WERI-Rb-1 (cell line): ENCODE data around the gene HOXB2.

Experiments used
- DNase-seq: peaks from one replicate; pipeline ENCODE4 v3.0.0-alpha.2; 2020
- H3K27ac ChIP-seq: fragments of 250-450 bp; sonication (Bioruptor Pico); 2 replicates; pipeline ENCODE4 v1.5.1; 2020; ENCODE audit warnings: mild to moderate bottlenecking, moderate library complexity
- H3K27me3 ChIP-seq: fragments of 250-450 bp; sonication (Bioruptor Pico); 2 replicates; pipeline ENCODE4 v1.5.1; 2021; ENCODE audit warnings: mild to moderate bottlenecking, low read depth, moderate library complexity; ENCODE audit not compliant: insufficient read depth, severe bottlenecking
- H3K36me3 ChIP-seq: fragments of 250-450 bp; sonication (Bioruptor Pico); 2 replicates; pipeline ENCODE4 v1.5.1; 2020; ENCODE audit warnings: mild to moderate bottlenecking, moderate library complexity
- H3K4me3 ChIP-seq: 2 replicates; pipeline ENCODE4 v1.5.1; 2011; ENCODE audit warnings: low read depth, mild to moderate bottlenecking, control low read depth, low read length
- H3K9me3 ChIP-seq: fragments of 250-450 bp; sonication (Bioruptor Pico); 2 replicates; pipeline ENCODE4 v1.5.1; 2021; ENCODE audit warnings: mild to moderate bottlenecking, moderate library complexity; ENCODE audit not compliant: severe bottlenecking
- CTCF ChIP-seq: IDR thresholded peaks from 2 replicates; pipeline ENCODE4 v1.5.1; 2011; ENCODE audit warnings: low read depth, mild to moderate bottlenecking, control low read depth, inconsistent platforms, low read length

The HOXB2 gene

GRCh38 chr17:48500435-48501426, 44.2 kb downstream of the HOXB2 start:
- no peaks in the 10 kb centered on the region for H3K9me3 ChIP-seq
- H3K36me3 ChIP-seq = no peaks in the 10 kb centered on the region
- H3K4me3 ChIP-seq = no peak overlapping the region
- no peak for TF ChIP-seq CTCF
- peaks cover 55% of the 10 kb centered on the region for H3K27me3 ChIP-seq
- H3K27ac ChIP-seq = no peak overlapping the region
- DNase-seq = peak; percentile 24

GRCh38 chr17:48499735-48500434, 45.0 kb downstream of the HOXB2 start:
- peaks cover 57% of the 10 kb centered on the region for H3K27me3 ChIP-seq
- H3K9me3 ChIP-seq = no peaks in the 10 kb centered on the region
- no peaks in the 10 kb centered on the region for H3K36me3 ChIP-seq
- TF ChIP-seq CTCF = no peak
- H3K27ac ChIP-seq = no peak overlapping the region
- DNase-seq = no peak
- H3K4me3 ChIP-seq = no peak overlapping the region

- TF ChIP-seq CTCF = no peak
- DNase-seq = no peak
- no peak overlapping the region for H3K4me3 ChIP-seq
- H3K27ac ChIP-seq = no peak overlapping the region
- no peaks in the 10 kb centered on the region for H3K36me3 ChIP-seq
- peaks cover 58% of the 10 kb centered on the region for H3K27me3 ChIP-seq
- H3K9me3 ChIP-seq = no peaks in the 10 kb centered on the region
Measured at GRCh38 chr17:48499248-48499647, 45.7 kb downstream of the HOXB2 start.

GRCh38 chr17:48498164-48498850, 46.6 kb downstream of the HOXB2 start:
- no peak overlapping the region for H3K27ac ChIP-seq
- TF ChIP-seq CTCF = no peak
- H3K36me3 ChIP-seq = no peaks in the 10 kb centered on the region
- DNase-seq = peak; percentile 44
- no peaks in the 10 kb centered on the region for H3K9me3 ChIP-seq
- H3K4me3 ChIP-seq = no peak overlapping the region
- H3K27me3 ChIP-seq = peaks cover 67% of the 10 kb centered on the region

GRCh38 chr17:48497103-48497502, 47.8 kb downstream of the HOXB2 start:
- Histone ChIP-seq H3K4me3 (no peak overlapping the region), H3K36me3 (no peaks in the 10 kb centered on the region), H3K27ac (no peak overlapping the region), H3K9me3 (no peaks in the 10 kb centered on the region), H3K27me3 (peaks cover 75% of the 10 kb centered on the region)
- no peak for TF ChIP-seq CTCF
- DNase-seq = peak; percentile 30
